ENCODE measurements around the gene PRAME.
"Not testable (repeated sequence)": the region's sequence is repeated elsewhere in the genome, so short reads cannot be mapped to it uniquely, and the experiment has no call there.

Gene PRAME

DNA sequence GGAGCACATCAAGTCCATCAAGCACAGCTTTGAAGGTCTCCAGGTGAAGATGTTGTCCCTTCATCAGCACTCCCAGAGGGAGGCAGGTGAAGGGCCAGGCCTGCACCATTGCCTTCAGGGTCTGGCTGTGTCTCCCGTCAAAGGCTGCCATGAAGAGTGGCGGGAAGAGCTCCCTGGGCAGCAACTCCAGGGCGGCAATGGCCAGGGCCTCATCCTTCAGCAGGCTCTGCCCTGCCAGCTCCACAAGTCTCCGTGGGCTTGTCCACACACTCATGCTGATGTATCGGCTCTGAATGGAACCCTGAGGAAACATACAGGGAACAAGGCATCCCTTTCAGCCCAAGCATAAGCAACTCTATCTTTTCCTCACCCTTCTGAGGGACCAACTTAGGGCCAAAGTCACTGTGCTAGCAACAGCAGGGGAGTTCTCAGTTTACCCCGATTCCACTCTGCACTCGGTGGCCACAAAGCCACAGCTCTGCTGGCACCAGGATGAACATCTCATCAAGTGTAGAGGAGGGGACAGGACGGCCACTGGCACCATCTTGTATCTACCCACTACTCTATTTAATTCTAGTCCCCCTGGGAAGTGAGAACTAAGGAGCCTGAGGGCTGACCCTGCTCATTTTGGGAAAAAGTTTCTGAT is 8.2 kb downstream of the PRAME start:
- DNase-seq (ENCODE audit: low spot score): no peak

DNA sequence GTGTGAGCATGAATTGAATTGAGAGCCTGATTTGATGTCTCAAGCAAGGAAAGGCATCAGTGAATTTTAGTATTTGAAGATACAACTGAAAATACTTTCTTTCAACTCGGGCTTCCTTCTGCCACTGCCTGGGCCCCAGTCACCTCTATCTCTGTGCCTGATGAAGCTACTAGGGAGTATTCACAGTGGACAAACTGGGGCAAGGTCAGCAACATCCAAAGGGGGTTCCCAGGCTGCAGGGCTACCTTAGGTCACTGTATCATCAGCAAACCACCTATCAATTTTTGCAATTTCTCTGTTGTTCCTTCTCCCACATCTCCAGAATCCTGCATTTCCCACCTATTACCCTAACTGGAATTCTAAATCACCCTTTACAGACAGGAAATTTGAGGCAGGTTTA is 10.2 kb downstream of the PRAME start:
- DNase-seq (ENCODE audit: low spot score): no peak

GRCh38 chr22:22548317-22548716 is 10.7 kb downstream of the PRAME start:
- DNase-seq (ENCODE audit: low spot score): no peak

- no peak for DNase-seq (ENCODE audit: low spot score)
Measured at GRCh38 chr22:22547692-22548300, 11.3 kb downstream of the PRAME start.

DNA sequence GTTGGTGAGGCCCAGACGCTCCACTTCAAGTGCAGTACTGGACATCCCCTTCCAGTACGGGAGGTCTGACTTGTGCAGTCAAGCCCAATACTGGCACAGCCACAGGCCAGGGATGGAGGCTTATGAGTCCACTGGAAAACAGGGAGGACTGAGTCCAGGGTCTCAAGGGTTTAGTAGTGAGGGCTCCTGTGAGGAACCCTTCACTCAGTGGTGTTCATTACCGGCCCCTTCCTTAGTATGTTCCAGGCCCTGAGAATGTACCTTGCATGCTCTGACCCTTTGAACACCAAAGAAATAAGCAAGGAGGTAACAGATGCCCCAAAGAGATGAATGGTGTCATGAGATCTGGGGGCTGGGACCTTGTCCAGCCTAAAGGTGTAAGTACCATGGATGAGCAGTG is 11.8 kb downstream of the PRAME start:
- DNase-seq (ENCODE audit: low spot score): no peak

GRCh38 chr22:22546490-22546889 is 12.6 kb downstream of the PRAME start:
- DNase-seq (ENCODE audit: low spot score): no peak

DNA sequence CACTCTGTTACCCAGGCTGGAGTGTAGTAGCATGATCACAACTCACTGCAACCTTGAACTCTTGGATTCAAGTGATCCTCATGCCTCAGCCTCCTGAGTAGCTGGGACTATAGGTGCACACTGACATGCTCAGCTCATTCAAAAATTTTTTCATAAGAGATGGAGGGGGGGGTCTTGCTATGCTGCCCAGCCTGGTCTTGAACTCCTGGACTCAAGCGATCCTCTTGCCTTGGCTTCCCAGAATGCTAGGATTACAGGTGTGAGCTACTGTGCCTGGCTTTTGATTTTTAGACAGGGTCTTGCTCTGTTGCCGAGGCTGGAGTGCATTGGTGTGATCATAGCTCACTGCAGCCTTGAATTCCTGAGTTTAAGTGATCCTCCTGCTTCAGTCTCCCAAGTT is 14.0 kb downstream of the PRAME start:
- DNase-seq (ENCODE audit: low spot score): no peak

DNA sequence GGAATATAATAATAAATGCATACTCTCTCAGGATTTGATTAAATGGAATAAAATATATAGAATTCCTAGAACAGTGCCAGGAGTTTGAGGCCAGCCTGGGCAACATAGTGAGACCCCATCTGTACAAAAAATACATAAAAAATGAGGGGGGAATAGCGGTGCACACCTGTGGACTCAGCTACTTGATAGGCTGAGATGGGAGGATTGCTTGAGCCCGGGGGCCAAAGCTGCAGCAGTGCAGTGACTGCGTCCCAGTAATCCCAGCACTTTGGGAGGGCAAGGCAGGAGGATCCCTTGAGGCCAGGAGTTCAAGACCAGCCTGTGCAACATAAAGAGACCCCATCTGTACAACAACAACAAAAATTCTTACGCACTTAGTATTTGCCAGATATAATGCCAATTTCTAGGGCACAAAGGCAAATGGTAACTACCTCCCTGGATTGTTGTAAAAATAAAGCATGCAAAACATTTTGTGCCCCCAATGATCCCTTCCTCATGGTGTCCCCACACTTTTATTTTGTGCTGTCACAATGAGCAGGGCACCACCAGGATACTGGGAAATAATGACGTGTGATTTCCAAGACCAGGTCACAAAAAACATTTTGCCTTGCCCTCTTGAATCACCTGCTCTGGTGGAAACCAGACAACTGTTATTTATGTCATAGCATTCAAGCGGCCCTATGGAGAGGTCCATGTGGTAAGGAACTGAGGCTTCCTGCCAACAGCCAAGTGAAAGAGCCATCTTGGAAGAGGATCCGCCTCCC is 20.7 kb downstream of the PRAME start:
- no peak for DNase-seq (ENCODE audit: low spot score)

DNA sequence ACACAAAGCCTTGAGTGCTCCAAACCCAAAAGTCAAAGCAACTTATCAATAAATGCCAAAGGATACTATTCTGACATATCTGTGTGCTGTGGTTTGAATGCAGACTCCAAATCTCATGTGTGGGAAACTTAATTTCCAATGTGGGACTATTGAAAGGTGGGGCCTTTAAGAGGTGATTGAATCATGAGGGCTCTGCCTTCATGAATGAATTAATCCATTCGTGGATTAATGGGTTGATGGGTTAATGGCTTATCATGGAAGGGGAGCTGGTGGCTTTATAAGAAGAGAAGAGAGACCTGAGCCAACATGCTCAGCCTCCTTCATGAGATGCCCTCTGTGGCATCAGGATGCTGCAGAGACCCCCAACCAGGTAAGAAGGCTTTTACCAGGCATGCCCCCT is 22.1 kb downstream of the PRAME start:
- DNase-seq (ENCODE audit: low spot score): no peak

- no peak for DNase-seq (ENCODE audit: low spot score)
Measured at GRCh38 chr22:22536515-22536914, 22.6 kb downstream of the PRAME start.

DNA sequence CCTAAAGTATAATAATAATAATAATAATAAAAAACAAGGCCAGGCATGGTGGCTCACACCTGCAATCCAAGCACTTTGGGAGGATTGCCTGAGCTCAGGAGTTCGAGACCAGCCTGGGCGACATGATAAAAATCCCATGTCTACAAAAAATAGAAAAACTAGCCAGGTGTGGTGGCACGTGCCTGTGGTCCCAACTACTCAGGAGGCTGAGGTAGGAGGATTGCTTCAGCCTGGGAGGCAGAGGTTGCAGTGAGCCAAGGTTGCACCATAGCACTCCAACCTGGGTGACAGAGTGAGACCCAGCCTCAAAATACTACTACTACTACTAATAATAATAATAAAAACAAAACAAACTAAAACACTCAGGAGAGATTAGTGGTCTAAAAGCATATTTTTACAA is 23.4 kb downstream of the PRAME start:
- no peak for DNase-seq (ENCODE audit: low spot score)

- DNase-seq (ENCODE audit: low spot score): no peak
Measured at GRCh38 chr22:22534604-22535415, 24.3 kb downstream of the PRAME start.

DNA sequence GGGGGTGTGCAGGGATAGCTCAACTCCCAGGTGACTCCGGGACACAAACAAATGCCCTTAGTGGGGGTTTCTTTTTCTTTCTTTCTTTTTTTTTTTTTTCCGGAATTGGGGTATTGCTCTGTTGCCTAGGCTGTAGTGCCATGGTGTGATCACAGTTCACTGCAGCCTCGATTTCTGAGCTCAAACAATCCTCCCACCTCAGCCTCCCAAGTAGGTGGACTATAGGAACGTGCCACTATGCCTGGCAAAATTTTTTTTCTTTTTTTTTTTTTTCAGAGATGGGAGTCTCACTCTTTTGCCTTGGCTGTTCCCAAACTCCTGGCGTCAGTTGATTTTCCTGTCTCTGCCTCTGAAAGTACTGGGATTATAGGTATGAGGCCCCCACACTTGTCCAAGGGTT is 25.2 kb downstream of the PRAME start:
- no peak for DNase-seq (ENCODE audit: low spot score)

DNA sequence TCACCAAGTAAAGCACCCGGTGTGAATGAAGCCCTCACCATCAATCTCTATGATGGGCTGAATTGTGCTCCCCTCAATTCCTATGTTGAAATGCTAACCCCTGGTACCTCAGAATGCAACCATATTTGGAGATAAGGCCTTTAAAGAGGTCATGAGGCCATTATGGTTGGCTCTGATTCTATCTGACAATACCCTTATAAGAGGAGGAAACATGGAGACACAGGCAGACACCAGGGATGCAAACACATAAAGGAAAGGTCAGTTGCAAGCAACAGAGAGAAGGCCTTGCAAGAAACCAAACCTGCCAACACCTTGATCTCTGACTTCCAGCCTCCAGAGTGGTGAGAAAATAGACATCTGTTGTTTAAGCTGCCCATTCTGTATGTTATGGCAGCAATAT is 25.6 kb downstream of the PRAME start:
- no peak for DNase-seq (ENCODE audit: low spot score)

DNA sequence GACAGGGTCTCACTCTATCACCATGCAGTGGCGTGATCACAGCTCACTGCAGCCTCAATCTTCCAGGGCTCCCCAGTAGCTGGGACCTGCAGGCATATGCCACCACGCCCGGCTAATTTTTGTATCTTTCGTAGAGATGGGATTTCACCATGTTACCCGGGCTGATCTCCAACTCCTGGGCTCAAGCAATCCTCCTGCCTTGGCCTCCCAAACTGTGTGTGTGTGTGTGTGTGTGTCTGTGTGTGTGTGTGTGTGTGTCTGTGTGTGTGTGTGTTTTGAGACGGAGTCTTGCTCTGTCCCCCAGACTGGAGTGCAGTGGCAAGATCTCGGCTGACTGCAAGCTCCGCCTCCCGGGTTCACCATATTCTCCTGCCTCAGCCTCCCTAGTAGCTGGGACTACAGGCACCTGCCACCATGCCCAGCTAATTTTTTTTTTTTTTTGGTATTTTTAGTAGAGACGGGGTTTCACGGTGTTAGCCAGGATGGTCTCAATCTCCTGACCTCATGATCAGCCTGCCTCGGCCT is 26.5 kb downstream of the PRAME start:
- not testable (repeated sequence) for DNase-seq (ENCODE audit: low spot score)

- no peak for DNase-seq (ENCODE audit: low spot score)
Measured at GRCh38 chr22:22531770-22532546, 27.1 kb downstream of the PRAME start.

DNA sequence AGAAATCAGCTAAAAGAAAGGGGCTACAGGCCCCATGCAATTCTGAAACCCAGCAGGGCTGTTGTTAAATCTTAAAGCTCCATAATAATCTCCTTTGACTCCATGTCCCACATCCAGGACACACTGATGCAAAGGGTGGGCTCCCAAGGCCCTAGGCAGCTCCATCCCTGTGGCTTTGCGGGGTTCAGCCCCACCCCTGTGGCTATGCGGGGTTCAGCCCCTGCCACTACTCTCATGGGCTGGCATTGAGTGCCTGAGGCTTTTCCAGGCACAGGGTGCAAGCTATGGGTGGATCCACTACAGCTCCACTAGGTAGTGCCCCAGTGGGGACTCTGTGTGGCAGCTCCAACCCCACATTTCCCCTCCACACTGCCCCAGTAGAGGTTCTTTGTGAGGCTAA is 30.3 kb downstream of the PRAME start:
- no peak for DNase-seq (ENCODE audit: low spot score)

- DNase-seq (ENCODE audit: low spot score): no peak
Measured at GRCh38 chr22:22527312-22527711, 31.8 kb downstream of the PRAME start.

- no peak for DNase-seq (ENCODE audit: low spot score)
Measured at GRCh38 chr22:22526125-22526912, 32.7 kb downstream of the PRAME start.

GRCh38 chr22:22523494-22523893 is 35.6 kb downstream of the PRAME start:
- no peak for DNase-seq (ENCODE audit: low spot score)

DNA sequence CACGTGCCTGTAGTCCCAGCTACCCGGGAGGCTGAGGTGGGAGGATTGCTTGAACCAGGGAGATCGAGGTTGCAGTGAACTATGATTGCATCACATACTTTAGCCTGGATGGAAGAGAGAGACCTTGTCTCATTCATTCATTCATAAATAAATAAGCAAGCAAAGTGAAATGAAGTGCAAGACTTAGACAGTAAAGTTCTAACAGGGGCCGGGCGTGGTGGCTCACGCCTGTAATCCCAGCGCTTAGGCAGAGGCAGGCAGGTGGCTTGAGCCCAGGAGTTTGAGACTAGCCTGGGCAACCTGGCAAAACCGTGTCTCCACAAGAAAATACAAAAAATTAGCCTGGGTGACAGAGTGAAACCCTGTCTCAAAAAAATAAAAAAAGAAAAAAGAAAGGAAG is 37.4 kb downstream of the PRAME start:
- no peak for DNase-seq (ENCODE audit: low spot score)
